ENCODE data around the gene GREM2. TPM values are rescaled to one million over a fixed set of nuclear protein-coding genes. Genes with fewer than 3 reads are reported as not detected.

GREM2 gene
- total RNA-seq, 1 experiment from 2014 or later = not detected

- Mint-ChIP-seq H3K4me3 (ENCODE audit: unreplicated experiment) (no peak overlapping the region), H3K36me3 (ENCODE audit: insufficient read depth, unreplicated experiment) (no peaks in the 10 kb centered on the region), H3K4me1 (ENCODE audit: insufficient read depth, unreplicated experiment) (peaks cover 8% of the 10 kb centered on the region), H3K27ac (ENCODE audit: low read depth, unreplicated experiment) (no peak overlapping the region), H3K27me3 (ENCODE audit: insufficient read depth, unreplicated experiment) (no peaks in the 10 kb centered on the region), H3K9me3 (ENCODE audit: unreplicated experiment) (no peaks in the 10 kb centered on the region)
- ChIA-PET POLR2A (no interaction called here), CTCF (no interaction called here)
- no TSS peak for BruUV-seq (replicated peaks)
- TF ChIP-seq, protein P1, sequence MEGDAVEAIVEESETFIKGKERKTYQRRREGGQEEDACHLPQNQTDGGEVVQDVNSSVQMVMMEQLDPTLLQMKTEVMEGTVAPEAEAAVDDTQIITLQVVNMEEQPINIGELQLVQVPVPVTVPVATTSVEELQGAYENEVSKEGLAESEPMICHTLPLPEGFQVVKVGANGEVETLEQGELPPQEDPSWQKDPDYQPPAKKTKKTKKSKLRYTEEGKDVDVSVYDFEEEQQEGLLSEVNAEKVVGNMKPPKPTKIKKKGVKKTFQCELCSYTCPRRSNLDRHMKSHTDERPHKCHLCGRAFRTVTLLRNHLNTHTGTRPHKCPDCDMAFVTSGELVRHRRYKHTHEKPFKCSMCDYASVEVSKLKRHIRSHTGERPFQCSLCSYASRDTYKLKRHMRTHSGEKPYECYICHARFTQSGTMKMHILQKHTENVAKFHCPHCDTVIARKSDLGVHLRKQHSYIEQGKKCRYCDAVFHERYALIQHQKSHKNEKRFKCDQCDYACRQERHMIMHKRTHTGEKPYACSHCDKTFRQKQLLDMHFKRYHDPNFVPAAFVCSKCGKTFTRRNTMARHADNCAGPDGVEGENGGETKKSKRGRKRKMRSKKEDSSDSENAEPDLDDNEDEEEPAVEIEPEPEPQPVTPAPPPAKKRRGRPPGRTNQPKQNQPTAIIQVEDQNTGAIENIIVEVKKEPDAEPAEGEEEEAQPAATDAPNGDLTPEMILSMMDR (IDR thresholded peaks at IDR 0.05; ENCODE audit: unreplicated experiment) = no peak
- intact Hi-C loops (cut with micrococcal nuclease) = no loop called here
- DNase-seq (ENCODE audit: unreplicated experiment) = no peak
Measured at GRCh38 chr1:240491796-240492195, 120.2 kb downstream of the GREM2 start.

GRCh38 chr1:240491156-240491555 is 120.8 kb downstream of the GREM2 start:
- intact Hi-C loops (cut with micrococcal nuclease) = no loop called here
- ChIA-PET POLR2A (interaction anchor here (1.1 kb wide), 1 partner anchor 10 kb away, joined by 3 read pairs; no protein-coding TSS in a partner anchor), CTCF (interaction anchor here (0.9 kb wide), 1 partner anchor 118 kb away, joined by 3 read pairs; no protein-coding TSS in a partner anchor)
- no peaks in the 10 kb centered on the region for H3K36me3 Mint-ChIP-seq (ENCODE audit: insufficient read depth, unreplicated experiment)
- BruUV-seq (replicated peaks) = no TSS peak
- no peak overlapping the region for H3K4me3 Mint-ChIP-seq (ENCODE audit: unreplicated experiment)
- H3K9me3 Mint-ChIP-seq (ENCODE audit: unreplicated experiment) = no peaks in the 10 kb centered on the region
- H3K27me3 Mint-ChIP-seq (ENCODE audit: insufficient read depth, unreplicated experiment) = no peaks in the 10 kb centered on the region
- H3K27ac Mint-ChIP-seq (ENCODE audit: low read depth, unreplicated experiment) = no peak overlapping the region
- peak; percentile 58 for DNase-seq (ENCODE audit: unreplicated experiment)
- TF ChIP-seq, protein P1 (IDR thresholded peaks at IDR 0.05; ENCODE audit: unreplicated experiment) = no peak
- peaks cover 8% of the 10 kb centered on the region for H3K4me1 Mint-ChIP-seq (ENCODE audit: insufficient read depth, unreplicated experiment)

GRCh38 chr1:240487493-240487892 is 124.5 kb downstream of the GREM2 start:
- H3K4me1 Mint-ChIP-seq (ENCODE audit: insufficient read depth, unreplicated experiment) = peaks cover 8% of the 10 kb centered on the region
- no peak overlapping the region for H3K27ac Mint-ChIP-seq (ENCODE audit: low read depth, unreplicated experiment)
- no peak overlapping the region for H3K4me3 Mint-ChIP-seq (ENCODE audit: unreplicated experiment)
- CTCF ChIA-PET = interaction anchor here (0.6 to 1.3 kb wide), 6 partner anchors 32 to 1108 kb away, joined by 3 to 4 read pairs (median 3); no protein-coding TSS in a partner anchor
- intact Hi-C loops (cut with micrococcal nuclease) = no loop called here
- TF ChIP-seq, protein P1 (IDR thresholded peaks at IDR 0.05; ENCODE audit: unreplicated experiment) = no peak
- DNase-seq (ENCODE audit: unreplicated experiment) = no peak
- no TSS peak for BruUV-seq (replicated peaks)
- peaks cover 6% of the 10 kb centered on the region for H3K9me3 Mint-ChIP-seq (ENCODE audit: unreplicated experiment)
- H3K36me3 Mint-ChIP-seq (ENCODE audit: insufficient read depth, unreplicated experiment) = no peaks in the 10 kb centered on the region
- POLR2A ChIA-PET = no interaction called here
- no peaks in the 10 kb centered on the region for H3K27me3 Mint-ChIP-seq (ENCODE audit: insufficient read depth, unreplicated experiment)

- intact Hi-C loops (cut with micrococcal nuclease) = no loop called here
- ChIA-PET CTCF (interaction anchor here (1.2 kb wide), 1 partner anchor 25 kb away, joined by 3 read pairs; no protein-coding TSS in a partner anchor), POLR2A (no interaction called here)
- TF ChIP-seq, protein P1 (IDR thresholded peaks at IDR 0.05; ENCODE audit: unreplicated experiment) = no peak
- H3K9me3 Mint-ChIP-seq (ENCODE audit: unreplicated experiment) = peaks cover 6% of the 10 kb centered on the region
- H3K27me3 Mint-ChIP-seq (ENCODE audit: insufficient read depth, unreplicated experiment) = no peaks in the 10 kb centered on the region
- no peak overlapping the region for H3K27ac Mint-ChIP-seq (ENCODE audit: low read depth, unreplicated experiment)
- DNase-seq (ENCODE audit: unreplicated experiment) = no peak
- H3K4me1 Mint-ChIP-seq (ENCODE audit: insufficient read depth, unreplicated experiment) = peaks cover 3% of the 10 kb centered on the region
- H3K4me3 Mint-ChIP-seq (ENCODE audit: unreplicated experiment) = no peak overlapping the region
- BruUV-seq (replicated peaks) = no TSS peak
- H3K36me3 Mint-ChIP-seq (ENCODE audit: insufficient read depth, unreplicated experiment) = no peaks in the 10 kb centered on the region
Measured at GRCh38 chr1:240486611-240487010, 125.3 kb downstream of the GREM2 start.

Data from MCF 10A (cell line).